HEK293 (cell line): ENCODE data around the gene NCBP1.

Experiments used
- CTCF ChIA-PET: fragments of 350-600 bp; formaldehyde crosslinking; extraction: SDS; loops from one replicate; lab custom pipeline; 2021; ENCODE audit warnings: antibody characterized with exemption; lab: Yijun Ruan, JAX
- POLR2A ChIA-PET: fragments of 300-600 bp; formaldehyde crosslinking; extraction: SDS; loops from one replicate; lab custom pipeline; 2020; ENCODE audit warnings: antibody characterized with exemption, inconsistent platforms; lab: Yijun Ruan, JAX
- H3K27ac ChIP-seq: fragments of 200-500 bp; sonication (Bioruptor generic); 2 replicates; pipeline ENCODE4 v1.5.1; 2014; ENCODE audit warnings: low read depth, low read length, control low read depth, inconsistent platforms; ENCODE audit errors: extremely low read depth
- H3K36me3 ChIP-seq, 2 experiments: fragments of 200-500 bp in 1 of 2; sonication (Bioruptor generic) in 1 of 2; 1 replicate in 1 of 2; 2 replicates in 1 of 2; pipeline ENCODE4 v1.5.1; 2014 to 2017; ENCODE audit warnings: inconsistent platforms in 2 of 2, low read length in 2 of 2; ENCODE audit not compliant: control insufficient read depth in 2 of 2, insufficient read depth in 1 of 2
- H3K4me1 ChIP-seq: fragments of 200-500 bp; sonication (Bioruptor generic); 2 replicates; pipeline ENCODE4 v1.5.1; 2014; ENCODE audit warnings: mild to moderate bottlenecking, low read length, inconsistent platforms; ENCODE audit not compliant: control insufficient read depth, insufficient read depth
- H3K4me3 ChIP-seq: 2 replicates; pipeline ENCODE4 v1.5.1; 2011; ENCODE audit warnings: low read depth, mild to moderate bottlenecking, control low read depth, low read length, moderate library complexity
- H3K9me3 ChIP-seq: fragments of 200-500 bp; sonication (Bioruptor generic); 2 replicates; pipeline ENCODE4 v1.5.1; 2014; ENCODE audit warnings: low read depth, low read length, inconsistent platforms; ENCODE audit not compliant: control insufficient read depth, insufficient read depth
- BCL11B ChIP-seq: fragments of 450-650 bp; formaldehyde crosslinking; IDR thresholded peaks from 2 replicates; pipeline ENCODE4 v1.5.1; 2016; ENCODE audit warnings: low read depth, missing biosample characterization, missing genetic modification characterization
- INSM2 ChIP-seq: fragments of 450-650 bp; formaldehyde crosslinking; IDR thresholded peaks from 2 replicates; pipeline ENCODE4 v1.5.1; 2016; ENCODE audit warnings: missing biosample characterization, missing genetic modification characterization
- KLF10 ChIP-seq: fragments of 450-650 bp; IDR thresholded peaks from 2 replicates; pipeline ENCODE4 v1.5.1; 2018; ENCODE audit warnings: missing biosample characterization, mild to moderate bottlenecking, missing genetic modification characterization
- MEIS1 ChIP-seq: sonication (generic); formaldehyde crosslinking; IDR thresholded peaks from 2 replicates; pipeline ENCODE4 v1.8.1; 2022; ENCODE audit warnings: missing genetic modification reagents, mild to moderate bottlenecking, borderline replicate concordance
- OSR2 ChIP-seq: fragments of 450-650 bp; formaldehyde crosslinking; IDR thresholded peaks from 2 replicates; pipeline ENCODE4 v1.5.1; 2016; ENCODE audit warnings: missing biosample characterization, missing genetic modification characterization
- REPIN1 ChIP-seq: fragments of 450-650 bp; formaldehyde crosslinking; IDR thresholded peaks from 2 replicates; pipeline ENCODE4 v1.5.1; 2017; ENCODE audit warnings: missing biosample characterization, missing genetic modification characterization, low read depth
- SCRT2 ChIP-seq: fragments of 450-650 bp; formaldehyde crosslinking; IDR thresholded peaks from 2 replicates; pipeline ENCODE4 v1.5.1; 2016; ENCODE audit warnings: missing biosample characterization, missing genetic modification characterization
- ZBTB21 ChIP-seq: fragments of 450-650 bp; formaldehyde crosslinking; IDR thresholded peaks from 2 replicates; pipeline ENCODE4 v1.5.1; 2017; ENCODE audit warnings: missing biosample characterization, missing genetic modification characterization
- ZNF239 ChIP-seq: fragments of 450-650 bp; formaldehyde crosslinking; IDR thresholded peaks from 2 replicates; pipeline ENCODE4 v1.5.1; 2016; ENCODE audit warnings: missing biosample characterization, missing genetic modification characterization
- ZNF311 ChIP-seq: fragments of 450-650 bp; formaldehyde crosslinking; IDR thresholded peaks from 2 replicates; pipeline ENCODE4 v1.5.1; 2017; ENCODE audit warnings: missing biosample characterization, missing genetic modification characterization, borderline replicate concordance
- ZNF398 ChIP-seq: fragments of 450-650 bp; formaldehyde crosslinking; IDR thresholded peaks from 2 replicates; pipeline ENCODE4 v1.5.1; 2017; ENCODE audit warnings: missing biosample characterization, missing genetic modification characterization
- ZNF404 ChIP-seq: fragments of 450-650 bp; formaldehyde crosslinking; IDR thresholded peaks from 2 replicates; pipeline ENCODE4 v1.5.1; 2017; ENCODE audit warnings: missing biosample characterization, missing genetic modification characterization
- ZNF529 ChIP-seq: fragments of 450-650 bp; formaldehyde crosslinking; IDR thresholded peaks from 2 replicates; pipeline ENCODE4 v1.5.1; 2017; ENCODE audit warnings: missing genetic modification characterization, missing biosample characterization; ENCODE audit not compliant: insufficient replicate concordance
- ZNF549 ChIP-seq: fragments of 450-650 bp; IDR thresholded peaks from 2 replicates; pipeline ENCODE4 v1.5.1; 2018; ENCODE audit warnings: missing biosample characterization, missing genetic modification characterization, mild to moderate bottlenecking, inconsistent platforms, moderate library complexity
- ZNF571 ChIP-seq: fragments of 450-650 bp; formaldehyde crosslinking; IDR thresholded peaks from 2 replicates; pipeline ENCODE4 v1.5.0; 2017; ENCODE audit warnings: missing biosample characterization, missing genetic modification characterization
- ZNF585B ChIP-seq: fragments of 450-650 bp; formaldehyde crosslinking; IDR thresholded peaks from 2 replicates; pipeline ENCODE4 v1.5.1; 2016; ENCODE audit warnings: missing biosample characterization, missing genetic modification characterization
- ZNF600 ChIP-seq: fragments of 450-650 bp; formaldehyde crosslinking; IDR thresholded peaks from 2 replicates; pipeline ENCODE4 v1.5.1; 2016; ENCODE audit warnings: missing biosample characterization, missing genetic modification characterization
- ZNF704 ChIP-seq: fragments of 450-650 bp; formaldehyde crosslinking; IDR thresholded peaks from 2 replicates; pipeline ENCODE4 v1.5.1; 2016; ENCODE audit warnings: missing biosample characterization, missing genetic modification characterization
- ZNF776 ChIP-seq: fragments of 450-650 bp; formaldehyde crosslinking; IDR thresholded peaks from 2 replicates; pipeline ENCODE4 v1.5.0; 2017; ENCODE audit warnings: missing biosample characterization, missing genetic modification characterization, borderline replicate concordance
- ZNF791 ChIP-seq: fragments of 450-650 bp; formaldehyde crosslinking; IDR thresholded peaks from 2 replicates; pipeline ENCODE4 v1.5.1; 2016; ENCODE audit warnings: missing biosample characterization, missing genetic modification characterization
- ZNF830 ChIP-seq: fragments of 450-650 bp; IDR thresholded peaks from 2 replicates; pipeline ENCODE4 v1.5.0; 2018; ENCODE audit warnings: missing biosample characterization, missing genetic modification characterization, low read depth, mild to moderate bottlenecking, moderate library complexity
- ZSCAN16 ChIP-seq: fragments of 450-650 bp; formaldehyde crosslinking; IDR thresholded peaks from 2 replicates; pipeline ENCODE4 v1.5.1; 2016; ENCODE audit warnings: missing biosample characterization, missing genetic modification characterization
- TF ChIP-seq, protein P1 (sequence below): fragments of 450-650 bp; formaldehyde crosslinking; IDR thresholded peaks from 2 replicates; pipeline ENCODE4 v1.5.1; 2016; ENCODE audit warnings: missing biosample characterization, missing genetic modification characterization
- TF ChIP-seq, protein P2 (sequence below): fragments of 450-650 bp; formaldehyde crosslinking; IDR thresholded peaks from 2 replicates; pipeline ENCODE4 v1.5.1; 2016; ENCODE audit warnings: missing biosample characterization, missing genetic modification characterization
- TF ChIP-seq, protein P3 (sequence below): fragments of 450-650 bp; formaldehyde crosslinking; IDR thresholded peaks from 2 replicates; pipeline ENCODE4 v1.5.1; 2016; ENCODE audit warnings: missing biosample characterization, missing genetic modification characterization, low read depth

NCBP1 gene

GRCh38 chr9:97602430-97602829 lies 31.2 kb upstream of the NCBP1 start:
- Histone ChIP-seq H3K36me3 (peaks cover 4 to 76% of the 10 kb centered on the region in 2 experiments; a peak in 2 of 3 replicates), H3K9me3 (no peaks in the 10 kb centered on the region)
- CTCF ChIA-PET, result interaction anchor here (0.6 to 2.1 kb wide), 6 partner anchors 13 to 746 kb away, joined by 3 to 13 read pairs (median 6); no protein-coding TSS in a partner anchor
- TF ChIP-seq BCL11B (tag by site-specific recombination) (no peak), ZBTB21 (tag by site-specific recombination) (no peak), ZNF776 (tag by site-specific recombination) (no peak), ZNF404 (no peak), ZNF585B (tag by site-specific recombination) (no peak), REPIN1 (no peak), SCRT2 (tag by site-specific recombination) (no peak), ZNF239 (tag by site-specific recombination) (no peak), INSM2 (tag by site-specific recombination) (no peak), ZNF600 (tag by site-specific recombination) (no peak), ZNF791 (tag by site-specific recombination) (no peak), ZNF549 (tag by site-specific recombination) (no peak), ZNF398 (tag by site-specific recombination) (no peak), OSR2 (tag by site-specific recombination) (no peak), ZSCAN16 (tag by site-specific recombination) (no peak), ZNF571 (tag by site-specific recombination) (no peak)
- TF ChIP-seq, protein P1, sequence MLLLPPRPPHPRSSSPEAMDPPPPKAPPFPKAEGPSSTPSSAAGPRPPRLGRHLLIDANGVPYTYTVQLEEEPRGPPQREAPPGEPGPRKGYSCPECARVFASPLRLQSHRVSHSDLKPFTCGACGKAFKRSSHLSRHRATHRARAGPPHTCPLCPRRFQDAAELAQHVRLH (tag by site-specific recombination), result no peak
- TF ChIP-seq, all 188 proteins: peak for 0
- Histone ChIP-seq H3K4me3 (no peak overlapping the region), H3K4me1 (no peaks in the 10 kb centered on the region), H3K27ac (no peak overlapping the region)
- POLR2A ChIA-PET, result interaction anchor here (0.5 kb wide), 1 partner anchor 31 kb away, joined by 3 read pairs; the partner anchor contains the start of gene TSTD2

DNA sequence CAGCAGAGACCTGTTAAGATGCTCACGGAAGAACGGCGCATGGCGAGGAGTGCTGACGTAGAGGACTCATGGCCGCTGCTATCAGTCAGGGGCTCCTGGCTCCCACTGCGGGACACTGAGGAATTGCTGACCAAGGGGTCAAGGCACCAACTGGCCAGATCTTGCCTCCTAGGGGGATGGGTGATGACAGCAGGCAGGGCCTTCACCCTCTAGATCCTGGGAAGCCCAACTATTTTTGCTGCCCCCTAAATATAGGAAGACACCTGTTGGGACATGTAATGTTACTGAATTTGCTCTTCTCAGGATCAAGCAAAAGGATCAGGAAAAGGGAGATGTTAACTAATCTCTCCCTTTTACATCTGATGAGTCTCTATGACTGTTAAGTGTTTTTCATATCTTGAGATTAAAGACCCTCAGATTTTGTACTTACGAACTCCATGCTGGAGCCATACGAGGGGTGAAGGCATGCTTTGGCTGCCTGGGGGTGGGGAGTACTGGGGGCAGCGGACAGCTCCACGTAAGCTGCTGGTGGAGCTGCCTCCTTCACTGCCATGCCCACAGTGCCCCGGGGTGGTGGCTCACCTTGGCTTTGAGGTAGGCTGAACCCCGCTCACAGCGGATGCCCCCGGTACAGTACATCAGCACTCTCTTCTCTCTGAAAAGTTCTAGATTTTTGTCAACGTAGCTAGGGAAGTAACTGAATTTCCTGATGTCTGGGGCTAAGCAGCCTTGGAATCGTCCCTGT lies 28.5 kb upstream of the NCBP1 start:
- Histone ChIP-seq H3K27ac (no peak overlapping the region), H3K9me3 (no peaks in the 10 kb centered on the region), H3K36me3 (peaks cover 4 to 77% of the 10 kb centered on the region in 2 experiments; a peak in 2 of 3 replicates), H3K4me3 (no peak overlapping the region), H3K4me1 (no peaks in the 10 kb centered on the region)
- ChIA-PET CTCF (no interaction called here), POLR2A (no interaction called here)
- TF ChIP-seq, protein P2, sequence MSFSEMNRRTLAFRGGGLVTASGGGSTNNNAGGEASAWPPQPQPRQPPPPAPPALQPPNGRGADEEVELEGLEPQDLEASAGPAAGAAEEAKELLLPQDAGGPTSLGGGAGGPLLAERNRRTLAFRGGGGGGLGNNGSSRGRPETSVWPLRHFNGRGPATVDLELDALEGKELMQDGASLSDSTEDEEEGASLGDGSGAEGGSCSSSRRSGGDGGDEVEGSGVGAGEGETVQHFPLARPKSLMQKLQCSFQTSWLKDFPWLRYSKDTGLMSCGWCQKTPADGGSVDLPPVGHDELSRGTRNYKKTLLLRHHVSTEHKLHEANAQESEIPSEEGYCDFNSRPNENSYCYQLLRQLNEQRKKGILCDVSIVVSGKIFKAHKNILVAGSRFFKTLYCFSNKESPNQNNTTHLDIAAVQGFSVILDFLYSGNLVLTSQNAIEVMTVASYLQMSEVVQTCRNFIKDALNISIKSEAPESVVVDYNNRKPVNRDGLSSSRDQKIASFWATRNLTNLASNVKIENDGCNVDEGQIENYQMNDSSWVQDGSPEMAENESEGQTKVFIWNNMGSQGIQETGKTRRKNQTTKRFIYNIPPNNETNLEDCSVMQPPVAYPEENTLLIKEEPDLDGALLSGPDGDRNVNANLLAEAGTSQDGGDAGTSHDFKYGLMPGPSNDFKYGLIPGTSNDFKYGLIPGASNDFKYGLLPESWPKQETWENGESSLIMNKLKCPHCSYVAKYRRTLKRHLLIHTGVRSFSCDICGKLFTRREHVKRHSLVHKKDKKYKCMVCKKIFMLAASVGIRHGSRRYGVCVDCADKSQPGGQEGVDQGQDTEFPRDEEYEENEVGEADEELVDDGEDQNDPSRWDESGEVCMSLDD (tag by site-specific recombination), result no peak
- TF ChIP-seq ZNF311, result no peak
- no peak for TF ChIP-seq MEIS1 (CRISPR knock-in tag)
- TF ChIP-seq, protein P3, sequence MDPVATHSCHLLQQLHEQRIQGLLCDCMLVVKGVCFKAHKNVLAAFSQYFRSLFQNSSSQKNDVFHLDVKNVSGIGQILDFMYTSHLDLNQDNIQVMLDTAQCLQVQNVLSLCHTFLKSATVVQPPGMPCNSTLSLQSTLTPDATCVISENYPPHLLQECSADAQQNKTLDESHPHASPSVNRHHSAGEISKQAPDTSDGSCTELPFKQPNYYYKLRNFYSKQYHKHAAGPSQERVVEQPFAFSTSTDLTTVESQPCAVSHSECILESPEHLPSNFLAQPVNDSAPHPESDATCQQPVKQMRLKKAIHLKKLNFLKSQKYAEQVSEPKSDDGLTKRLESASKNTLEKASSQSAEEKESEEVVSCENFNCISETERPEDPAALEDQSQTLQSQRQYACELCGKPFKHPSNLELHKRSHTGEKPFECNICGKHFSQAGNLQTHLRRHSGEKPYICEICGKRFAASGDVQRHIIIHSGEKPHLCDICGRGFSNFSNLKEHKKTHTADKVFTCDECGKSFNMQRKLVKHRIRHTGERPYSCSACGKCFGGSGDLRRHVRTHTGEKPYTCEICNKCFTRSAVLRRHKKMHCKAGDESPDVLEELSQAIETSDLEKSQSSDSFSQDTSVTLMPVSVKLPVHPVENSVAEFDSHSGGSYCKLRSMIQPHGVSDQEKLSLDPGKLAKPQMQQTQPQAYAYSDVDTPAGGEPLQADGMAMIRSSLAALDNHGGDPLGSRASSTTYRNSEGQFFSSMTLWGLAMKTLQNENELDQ (tag by site-specific recombination), result no peak
- TF ChIP-seq ZNF830 (tag by site-specific recombination), result no peak
- no peak for TF ChIP-seq ZNF549 (tag by site-specific recombination)
- TF ChIP-seq BCL11B (tag by site-specific recombination), result no peak
- TF ChIP-seq ZNF529 (tag by site-specific recombination), result no peak
- TF ChIP-seq ZNF704, result no peak
- no peak for TF ChIP-seq KLF10 (tag by site-specific recombination)
